ENCODE measurements around the gene BRD9.

The BRD9 gene

GRCh38 chr5:905139-905642, 12.6 kb upstream of the BRD9 start:
- no CpG with 5 or more reads among the region's 12 CpGs for WGBS, 2 donors (ENCODE audit: extremely low coverage in 2 of 2, insufficient read length in 2 of 2, insufficient replicate concordance in 1 of 2)
- H2AFZ ChIP-seq (ENCODE audit: low read length): no peak overlapping the region
- no peak overlapping the region for H2AK5ac ChIP-seq (ENCODE audit: low read depth, low read length)
- no peak overlapping the region for H3K4me3 ChIP-seq (ENCODE audit: low read length in 2 of 2)
- no peak overlapping the region for H2BK15ac ChIP-seq (ENCODE audit: low read length)
- no peak overlapping the region for H2BK12ac ChIP-seq (ENCODE audit: low read length)
- H3K27ac ChIP-seq (replicated peaks; ENCODE audit: low read length): no peak overlapping the region
- H3K14ac ChIP-seq (ENCODE audit: low read length): no peak overlapping the region
- H4K8ac ChIP-seq (ENCODE audit: low read depth, low read length): no peak overlapping the region
- no peak overlapping the region for H3K18ac ChIP-seq (ENCODE audit: low read length)
- H3K79me1 ChIP-seq (ENCODE audit: low read depth, low read length): peaks cover 3% of the 10 kb centered on the region
- H2BK5ac ChIP-seq (ENCODE audit: low read length): no peak overlapping the region
- DNase-seq (ENCODE audit: low spot score): no peak
- no peak overlapping the region for H3K4ac ChIP-seq (ENCODE audit: low read length)
- no peak overlapping the region for H3K4me2 ChIP-seq (ENCODE audit: insufficient read depth, low read length, poor library complexity, severe bottlenecking)
- no peaks in the 10 kb centered on the region for H3K4me1 ChIP-seq (ENCODE audit: control insufficient read depth in 2 of 2, insufficient read depth in 1 of 2, low read depth in 1 of 2, low read length in 2 of 2)
- no peaks in the 10 kb centered on the region for H3K9me3 ChIP-seq (replicated peaks in 1 of 2; ENCODE audit: control insufficient read depth in 2 of 2, insufficient read depth in 1 of 2, low read depth in 1 of 2, low read length in 2 of 2)
- no peak overlapping the region for H3K9ac ChIP-seq (ENCODE audit: low read depth, low read length, poor library complexity)
- no peak overlapping the region for H3K23ac ChIP-seq (ENCODE audit: low read depth, low read length, poor library complexity)
- no peak overlapping the region for H4K91ac ChIP-seq (ENCODE audit: low read depth, low read length, poor library complexity)
- H2BK120ac ChIP-seq (ENCODE audit: low read depth, low read length): no peak overlapping the region
- peaks cover 47 to 95% of the 10 kb centered on the region in 2 donors for H3K36me3 ChIP-seq (replicated peaks in 1 of 2; ENCODE audit: control insufficient read depth in 2 of 2, insufficient read depth in 2 of 2, low read length in 2 of 2)
- H3K27me3 ChIP-seq (ENCODE audit: control insufficient read depth in 3 of 3, insufficient read depth in 3 of 3, low read depth in 1 of 3, low read length in 3 of 3): no peaks in the 10 kb centered on the region

DNA sequence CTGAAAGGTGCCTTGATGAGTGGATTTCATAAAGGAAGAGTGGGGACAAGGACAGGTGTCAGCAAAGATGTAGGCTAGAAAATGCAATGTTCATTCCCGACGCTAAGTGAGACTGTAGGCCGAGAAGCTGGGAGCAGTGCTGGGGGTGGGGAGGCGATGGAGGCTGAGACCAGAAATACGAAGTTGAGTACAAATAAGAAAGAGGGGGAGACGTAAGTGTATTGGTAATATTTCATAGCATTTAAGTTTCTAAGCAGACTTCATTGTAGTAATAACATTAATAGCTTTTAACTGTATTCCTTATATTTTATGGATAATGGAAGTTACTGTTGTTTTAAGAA, 11.1 kb upstream of the BRD9 start:
- Histone ChIP-seq H4K8ac (ENCODE audit: low read depth, low read length) (no peak overlapping the region), H3K79me1 (ENCODE audit: low read depth, low read length) (peaks cover 1% of the 10 kb centered on the region), H3K23ac (ENCODE audit: low read depth, low read length, poor library complexity) (no peak overlapping the region), H3K4me3 (ENCODE audit: low read length in 2 of 2) (no peak overlapping the region), H3K4ac (ENCODE audit: low read length) (no peak overlapping the region), H3K18ac (ENCODE audit: low read length) (no peak overlapping the region), H2AFZ (ENCODE audit: low read length) (no peak overlapping the region), H3K9me3 (replicated peaks in 1 of 2; ENCODE audit: control insufficient read depth in 2 of 2, insufficient read depth in 1 of 2, low read depth in 1 of 2, low read length in 2 of 2) (no peaks in the 10 kb centered on the region), H3K4me2 (ENCODE audit: insufficient read depth, low read length, poor library complexity, severe bottlenecking) (no peak overlapping the region), H3K27ac (replicated peaks; ENCODE audit: low read length) (no peak overlapping the region), H3K14ac (ENCODE audit: low read length) (no peak overlapping the region), H2BK120ac (ENCODE audit: low read depth, low read length) (no peak overlapping the region), H2AK5ac (ENCODE audit: low read depth, low read length) (no peak overlapping the region), H3K27me3 (ENCODE audit: control insufficient read depth in 3 of 3, insufficient read depth in 3 of 3, low read depth in 1 of 3, low read length in 3 of 3) (no peaks in the 10 kb centered on the region), H2BK5ac (ENCODE audit: low read length) (no peak overlapping the region), H4K91ac (ENCODE audit: low read depth, low read length, poor library complexity) (no peak overlapping the region), H3K4me1 (ENCODE audit: control insufficient read depth in 2 of 2, insufficient read depth in 1 of 2, low read depth in 1 of 2, low read length in 2 of 2) (no peaks in the 10 kb centered on the region), H3K9ac (ENCODE audit: low read depth, low read length, poor library complexity) (no peak overlapping the region), H3K36me3 (replicated peaks in 1 of 2; ENCODE audit: control insufficient read depth in 2 of 2, insufficient read depth in 2 of 2, low read length in 2 of 2) (peaks cover 41 to 86% of the 10 kb centered on the region in 2 donors), H2BK15ac (ENCODE audit: low read length) (no peak overlapping the region), H2BK12ac (ENCODE audit: low read length) (no peak overlapping the region)
- no CpG with 5 or more reads among the region's 6 CpGs for WGBS, 2 donors (ENCODE audit: extremely low coverage in 2 of 2, insufficient read length in 2 of 2, insufficient replicate concordance in 1 of 2)
- no peak for DNase-seq (ENCODE audit: low spot score)

DNA sequence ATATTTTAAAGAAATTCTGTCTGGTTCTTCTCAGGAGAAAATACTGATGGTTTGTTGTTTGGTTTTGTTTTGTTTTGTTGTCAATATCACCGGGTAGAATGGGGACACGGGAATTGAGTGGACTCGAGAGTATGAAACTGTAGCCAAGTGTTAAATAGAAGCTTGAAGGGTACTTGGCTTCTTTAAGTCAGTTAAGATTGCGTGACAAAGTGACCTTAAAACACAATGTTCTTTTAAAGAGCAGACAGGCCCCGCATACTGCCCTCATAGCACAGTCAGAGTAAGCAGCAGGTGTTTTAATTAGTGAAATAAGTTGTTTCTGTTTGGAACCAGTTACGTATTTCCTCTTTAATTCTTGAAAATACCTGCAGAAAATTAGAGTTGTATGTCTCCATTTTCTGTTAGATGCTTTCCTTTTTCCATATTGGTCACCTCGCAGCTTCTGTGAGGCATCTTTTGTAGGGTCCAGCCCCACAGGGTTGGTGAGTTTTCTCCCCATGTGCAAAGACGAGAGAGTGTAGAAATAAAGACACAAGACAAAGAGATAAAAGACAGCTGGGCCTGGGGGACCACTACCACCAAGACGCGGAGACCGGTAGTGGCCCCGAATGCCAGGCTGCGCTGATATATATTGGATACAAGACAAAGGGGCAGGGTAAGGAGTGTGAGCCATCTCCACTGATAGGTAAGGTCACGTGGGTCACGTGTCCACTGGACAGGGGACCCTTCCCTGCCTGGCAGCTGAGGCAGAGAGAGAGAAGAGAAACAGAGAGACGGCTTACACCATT, 9.7 kb upstream of the BRD9 start:
- Histone ChIP-seq H2BK120ac (ENCODE audit: low read depth, low read length) (no peak overlapping the region), H4K91ac (ENCODE audit: low read depth, low read length, poor library complexity) (no peak overlapping the region), H3K27ac (replicated peaks; ENCODE audit: low read length) (no peak overlapping the region), H3K36me3 (replicated peaks in 1 of 2; ENCODE audit: control insufficient read depth in 2 of 2, insufficient read depth in 2 of 2, low read length in 2 of 2) (peaks cover 31 to 74% of the 10 kb centered on the region in 2 donors), H2AFZ (ENCODE audit: low read length) (no peak overlapping the region), H3K4ac (ENCODE audit: low read length) (no peak overlapping the region), H3K4me1 (ENCODE audit: control insufficient read depth in 2 of 2, insufficient read depth in 1 of 2, low read depth in 1 of 2, low read length in 2 of 2) (no peaks in the 10 kb centered on the region), H3K4me3 (ENCODE audit: low read length in 2 of 2) (no peak overlapping the region), H3K23ac (ENCODE audit: low read depth, low read length, poor library complexity) (no peak overlapping the region), H3K27me3 (ENCODE audit: control insufficient read depth in 3 of 3, insufficient read depth in 3 of 3, low read depth in 1 of 3, low read length in 3 of 3) (no peaks in the 10 kb centered on the region), H2BK12ac (ENCODE audit: low read length) (no peak overlapping the region), H2BK15ac (ENCODE audit: low read length) (no peak overlapping the region), H3K14ac (ENCODE audit: low read length) (no peak overlapping the region), H2AK5ac (ENCODE audit: low read depth, low read length) (no peak overlapping the region), H3K79me1 (ENCODE audit: low read depth, low read length) (peaks cover 1% of the 10 kb centered on the region), H4K8ac (ENCODE audit: low read depth, low read length) (no peak overlapping the region), H3K4me2 (ENCODE audit: insufficient read depth, low read length, poor library complexity, severe bottlenecking) (no peak overlapping the region), H2BK5ac (ENCODE audit: low read length) (no peak overlapping the region), H3K9me3 (replicated peaks in 1 of 2; ENCODE audit: control insufficient read depth in 2 of 2, insufficient read depth in 1 of 2, low read depth in 1 of 2, low read length in 2 of 2) (no peaks in the 10 kb centered on the region), H3K9ac (ENCODE audit: low read depth, low read length, poor library complexity) (no peak overlapping the region), H3K18ac (ENCODE audit: low read length) (no peak overlapping the region)
- WGBS, 2 donors (ENCODE audit: extremely low coverage in 2 of 2, insufficient read length in 2 of 2, insufficient replicate concordance in 1 of 2): no CpG with 5 or more reads among the region's 16 CpGs
- DNase-seq (ENCODE audit: low spot score): no peak

GRCh38 chr5:900781-901180, 8.2 kb upstream of the BRD9 start:
- Histone ChIP-seq H2AFZ (ENCODE audit: low read length) (no peak overlapping the region), H3K4me1 (ENCODE audit: control insufficient read depth in 2 of 2, insufficient read depth in 1 of 2, low read depth in 1 of 2, low read length in 2 of 2) (no peaks in the 10 kb centered on the region), H3K18ac (ENCODE audit: low read length) (no peak overlapping the region), H3K4me2 (ENCODE audit: insufficient read depth, low read length, poor library complexity, severe bottlenecking) (no peak overlapping the region), H3K23ac (ENCODE audit: low read depth, low read length, poor library complexity) (no peak overlapping the region), H3K27me3 (ENCODE audit: control insufficient read depth in 3 of 3, insufficient read depth in 3 of 3, low read depth in 1 of 3, low read length in 3 of 3) (no peaks in the 10 kb centered on the region), H3K27ac (replicated peaks; ENCODE audit: low read length) (no peak overlapping the region), H4K8ac (ENCODE audit: low read depth, low read length) (no peak overlapping the region), H2BK120ac (ENCODE audit: low read depth, low read length) (no peak overlapping the region), H3K14ac (ENCODE audit: low read length) (no peak overlapping the region), H3K9ac (ENCODE audit: low read depth, low read length, poor library complexity) (no peak overlapping the region), H3K9me3 (replicated peaks in 1 of 2; ENCODE audit: control insufficient read depth in 2 of 2, insufficient read depth in 1 of 2, low read depth in 1 of 2, low read length in 2 of 2) (no peaks in the 10 kb centered on the region), H4K91ac (ENCODE audit: low read depth, low read length, poor library complexity) (no peak overlapping the region), H2BK12ac (ENCODE audit: low read length) (no peak overlapping the region), H3K36me3 (replicated peaks in 1 of 2; ENCODE audit: control insufficient read depth in 2 of 2, insufficient read depth in 2 of 2, low read length in 2 of 2) (peaks cover 25 to 71% of the 10 kb centered on the region in 2 donors), H2AK5ac (ENCODE audit: low read depth, low read length) (no peak overlapping the region), H2BK15ac (ENCODE audit: low read length) (no peak overlapping the region), H2BK5ac (ENCODE audit: low read length) (no peak overlapping the region), H3K4ac (ENCODE audit: low read length) (no peak overlapping the region), H3K4me3 (ENCODE audit: low read length in 2 of 2) (no peak overlapping the region), H3K79me1 (ENCODE audit: low read depth, low read length) (peaks cover 2% of the 10 kb centered on the region)
- no peak for DNase-seq (ENCODE audit: low spot score)
- WGBS, 2 donors (ENCODE audit: extremely low coverage in 2 of 2, insufficient read length in 2 of 2, insufficient replicate concordance in 1 of 2): no CpG with 5 or more reads among the region's 4 CpGs
